MM.1S (cell line): ENCODE results near the gene ERAS.
"Not testable (repeated sequence)": the region's sequence is repeated elsewhere in the genome, so short reads cannot be mapped to it uniquely, and the experiment has no call there.

Source experiments
- DNase-seq: peaks from one replicate; pipeline ENCODE4 v3.0.0-alpha.2; 2015
- H2AFZ ChIP-seq: fragments of 300-600 bp; sonication (generic); 2 replicates; pipeline ENCODE4 v1.6.0; 2016; ENCODE audit warnings: antibody characterized with exemption, low read length
- H3F3A ChIP-seq: fragments of 300-600 bp; sonication (generic); 2 replicates; pipeline ENCODE4 v1.6.1; 2016; ENCODE audit warnings: mild to moderate bottlenecking, antibody characterized with exemption, low read length, moderate library complexity, mixed read lengths; ENCODE audit not compliant: insufficient read depth
- H3K27ac ChIP-seq: fragments of 300-600 bp; sonication (generic); 2 replicates; pipeline ENCODE4 v1.5.1; 2016; ENCODE audit warnings: mild to moderate bottlenecking, low read length
- H3K27me3 ChIP-seq: fragments of 300-600 bp; sonication (generic); replicated peaks from 2 replicates; pipeline ENCODE4 v1.6.0; 2016; ENCODE audit warnings: low read length; ENCODE audit not compliant: insufficient read depth
- H3K36me3 ChIP-seq: fragments of 300-600 bp; sonication (generic); replicated peaks from 2 replicates; pipeline ENCODE4 v1.6.1; 2016; ENCODE audit warnings: mild to moderate bottlenecking, low read length, mixed read lengths; ENCODE audit not compliant: insufficient read depth
- H3K4me1 ChIP-seq: fragments of 300-600 bp; sonication (generic); 2 replicates; pipeline ENCODE4 v1.6.1; 2016; ENCODE audit warnings: low read length, mixed read lengths
- H3K4me2 ChIP-seq: fragments of 300-600 bp; sonication (generic); 2 replicates; pipeline ENCODE4 v1.6.0; 2016; ENCODE audit warnings: low read depth, low read length
- H3K4me3 ChIP-seq: fragments of 300-600 bp; sonication (generic); 2 replicates; pipeline ENCODE4 v1.5.1; 2016; ENCODE audit warnings: low read length, mixed read lengths
- H3K79me2 ChIP-seq: fragments of 300-600 bp; sonication (generic); 2 replicates; pipeline ENCODE4 v1.6.1; 2016; ENCODE audit warnings: mixed run types, low read length, mixed read lengths
- H3K9ac ChIP-seq: fragments of 300-600 bp; sonication (generic); 2 replicates; pipeline ENCODE4 v1.6.1; 2016; ENCODE audit warnings: low read length, mixed read lengths
- H3K9me2 ChIP-seq: fragments of 300-600 bp; sonication (generic); replicated peaks from 2 replicates; pipeline ENCODE4 v1.6.1; 2016; ENCODE audit warnings: mild to moderate bottlenecking, low read length, mixed read lengths; ENCODE audit not compliant: insufficient read depth
- H3K9me3 ChIP-seq: fragments of 300-600 bp; sonication (generic); replicated peaks from 2 replicates; pipeline ENCODE4 v1.6.1; 2016; ENCODE audit warnings: mild to moderate bottlenecking, low read length, mixed read lengths; ENCODE audit not compliant: insufficient read depth
- H4K20me1 ChIP-seq: fragments of 300-600 bp; sonication (generic); 2 replicates; pipeline ENCODE4 v1.6.1; 2016; ENCODE audit warnings: mild to moderate bottlenecking, low read length, moderate library complexity, mixed read lengths; ENCODE audit not compliant: insufficient read depth
- CTCF ChIP-seq: fragments of 300-600 bp; sonication (generic); IDR thresholded peaks from 2 replicates; pipeline ENCODE4 v1.5.1; 2016; ENCODE audit warnings: antibody characterized with exemption, low read length, mixed read lengths
- EZH2 ChIP-seq: fragments of 300-600 bp; sonication (generic); optimal IDR thresholded peaks from 2 replicates; pipeline ENCODE3; 2017; ENCODE audit warnings: low read depth, mild to moderate bottlenecking, antibody characterized with exemption, low read length, mixed read lengths
- EZH2phosphoT487 ChIP-seq: fragments of 300-600 bp; sonication (generic); IDR thresholded peaks from 2 replicates; pipeline ENCODE4 v1.6.1; 2018; ENCODE audit warnings: antibody characterized with exemption, low read length

Gene ERAS

GRCh38 chrX:48816014-48816810 is 10.1 kb upstream of the ERAS start:
- Histone ChIP-seq H3K9me3 (no peaks in the 10 kb centered on the region), H2AFZ (no peak overlapping the region), H3K9me2 (no peaks in the 10 kb centered on the region), H3K79me2 (no peaks in the 10 kb centered on the region), H4K20me1 (no peaks in the 10 kb centered on the region), H3K4me3 (no peak overlapping the region), H3K9ac (no peak overlapping the region), H3K36me3 (no peaks in the 10 kb centered on the region), H3K4me1 (no peaks in the 10 kb centered on the region), H3F3A (no peaks in the 10 kb centered on the region), H3K27me3 (no peaks in the 10 kb centered on the region), H3K27ac (no peak overlapping the region), H3K4me2 (no peak overlapping the region)
- no peak for DNase-seq
- TF ChIP-seq EZH2phosphoT487 (no peak), EZH2 (no peak), CTCF (no peak)

- Histone ChIP-seq H3K9ac (no peak overlapping the region), H3K27me3 (no peaks in the 10 kb centered on the region), H3K9me3 (no peaks in the 10 kb centered on the region), H3K4me1 (no peaks in the 10 kb centered on the region), H3K4me2 (no peak overlapping the region), H3K79me2 (no peaks in the 10 kb centered on the region), H3K4me3 (no peak overlapping the region), H3K9me2 (no peaks in the 10 kb centered on the region), H2AFZ (no peak overlapping the region), H3K27ac (no peak overlapping the region), H3F3A (no peaks in the 10 kb centered on the region), H4K20me1 (no peaks in the 10 kb centered on the region), H3K36me3 (no peaks in the 10 kb centered on the region)
- TF ChIP-seq CTCF: no peak
- no peak for DNase-seq
Observed at GRCh38 chrX:48818098-48818497, 8.2 kb upstream of the ERAS start.

- no peaks in the 10 kb centered on the region for H3K79me2 ChIP-seq
- no peaks in the 10 kb centered on the region for H3K9me3 ChIP-seq
- H3K4me3 ChIP-seq: no peak overlapping the region
- no peak for TF ChIP-seq EZH2
- no peak for TF ChIP-seq CTCF
- TF ChIP-seq EZH2phosphoT487: no peak
- no peaks in the 10 kb centered on the region for H3K27me3 ChIP-seq
- H3K27ac ChIP-seq: no peak overlapping the region
- H2AFZ ChIP-seq: no peak overlapping the region
- H4K20me1 ChIP-seq: no peaks in the 10 kb centered on the region
- no peaks in the 10 kb centered on the region for H3F3A ChIP-seq
- H3K36me3 ChIP-seq: no peaks in the 10 kb centered on the region
- no peaks in the 10 kb centered on the region for H3K9me2 ChIP-seq
- H3K4me2 ChIP-seq: no peak overlapping the region
- no peaks in the 10 kb centered on the region for H3K4me1 ChIP-seq
- no peak overlapping the region for H3K9ac ChIP-seq
- DNase-seq: no peak
Observed at GRCh38 chrX:48818866-48819265, 7.4 kb upstream of the ERAS start.

GRCh38 chrX:48819394-48819793 is 6.9 kb upstream of the ERAS start:
- H3K79me2 ChIP-seq, H3K27me3 ChIP-seq, H3K9me2 ChIP-seq, H3K36me3 ChIP-seq, H3K4me2 ChIP-seq, H3K27ac ChIP-seq, H3K4me1 ChIP-seq, H3F3A ChIP-seq, DNase-seq, H3K9ac ChIP-seq, H4K20me1 ChIP-seq, H2AFZ ChIP-seq, H3K4me3 ChIP-seq, H3K9me3 ChIP-seq: not testable (repeated sequence)
